ENCODE results near the gene R3HDM4.

R3HDM4 gene

DNA sequence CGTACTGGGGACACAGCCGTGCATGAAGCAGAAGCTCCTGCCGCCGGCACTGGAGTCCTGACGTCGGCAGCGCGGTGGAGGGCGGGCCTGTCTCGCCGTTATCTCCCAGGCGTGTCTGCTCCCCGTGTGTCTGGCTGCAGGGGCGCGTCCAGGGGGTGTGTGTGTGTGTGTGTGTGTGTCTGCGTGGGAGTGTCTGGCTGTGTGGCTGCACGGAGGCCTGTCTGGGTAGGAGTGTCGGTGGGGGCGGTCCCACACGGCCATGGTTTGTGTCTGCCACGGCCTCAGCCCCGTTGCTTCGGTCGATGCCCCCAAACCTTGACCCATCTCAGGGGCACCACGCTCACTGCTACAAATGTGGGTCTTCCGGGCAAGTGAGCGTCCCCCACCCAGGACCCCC lies 31.1 kb upstream of the R3HDM4 start:
- no peak overlapping the region for H3K4me3 ChIP-seq (ENCODE audit: low read depth, low read length)
- TF ChIP-seq CTCF (IDR thresholded peaks at IDR 0.05; ENCODE audit: low read depth, low read length) = no peak

GRCh38 chr19:943551-944170 lies 30.6 kb upstream of the R3HDM4 start:
- no peak overlapping the region for H3K4me3 ChIP-seq (ENCODE audit: low read depth, low read length)
- no peak for TF ChIP-seq CTCF (IDR thresholded peaks at IDR 0.05; ENCODE audit: low read depth, low read length)

GRCh38 chr19:942133-942645 lies 29.2 kb upstream of the R3HDM4 start:
- H3K4me3 ChIP-seq (ENCODE audit: low read depth, low read length) = no peak overlapping the region
- TF ChIP-seq CTCF (IDR thresholded peaks at IDR 0.05; ENCODE audit: low read depth, low read length) = no peak

GRCh38 chr19:941292-942132 lies 28.5 kb upstream of the R3HDM4 start:
- peak overlapping the region; percentile 33 for H3K4me3 ChIP-seq (ENCODE audit: low read depth, low read length)
- no peak for TF ChIP-seq CTCF (IDR thresholded peaks at IDR 0.05; ENCODE audit: low read depth, low read length)

GRCh38 chr19:940591-941291 lies 27.7 kb upstream of the R3HDM4 start:
- no peak for TF ChIP-seq CTCF (IDR thresholded peaks at IDR 0.05; ENCODE audit: low read depth, low read length)
- peak overlapping the region; percentile 33 for H3K4me3 ChIP-seq (ENCODE audit: low read depth, low read length)

GRCh38 chr19:939922-940321 lies 26.9 kb upstream of the R3HDM4 start:
- TF ChIP-seq CTCF (IDR thresholded peaks at IDR 0.05; ENCODE audit: low read depth, low read length) = no peak
- no peak overlapping the region; the same call in 1 of the 2 replicates for H3K4me3 ChIP-seq (ENCODE audit: low read depth, low read length)

Data from WI38 (cell line).